Hematopoietic multipotent progenitor cell treated with erythropoietin and hydrocortisone succinate and interleukin-3 and kit ligand, for 15 days (in vitro differentiated cells): ENCODE results near the gene CAPN7.

ENCODE experiments used
- DNase-seq: peaks from one replicate; pipeline ENCODE4 v3.0.0-alpha.2; 2015; ENCODE audit warnings: low spot score

Gene CAPN7

GRCh38 chr3:15246186-15246585 is 40.1 kb downstream of the CAPN7 start:
- no peak for DNase-seq

GRCh38 chr3:15253023-15253697 is 47.1 kb downstream of the CAPN7 start:
- DNase-seq: no peak

- DNase-seq: no peak
Observed at GRCh38 chr3:15255215-15255614, 49.2 kb downstream of the CAPN7 start.

DNA sequence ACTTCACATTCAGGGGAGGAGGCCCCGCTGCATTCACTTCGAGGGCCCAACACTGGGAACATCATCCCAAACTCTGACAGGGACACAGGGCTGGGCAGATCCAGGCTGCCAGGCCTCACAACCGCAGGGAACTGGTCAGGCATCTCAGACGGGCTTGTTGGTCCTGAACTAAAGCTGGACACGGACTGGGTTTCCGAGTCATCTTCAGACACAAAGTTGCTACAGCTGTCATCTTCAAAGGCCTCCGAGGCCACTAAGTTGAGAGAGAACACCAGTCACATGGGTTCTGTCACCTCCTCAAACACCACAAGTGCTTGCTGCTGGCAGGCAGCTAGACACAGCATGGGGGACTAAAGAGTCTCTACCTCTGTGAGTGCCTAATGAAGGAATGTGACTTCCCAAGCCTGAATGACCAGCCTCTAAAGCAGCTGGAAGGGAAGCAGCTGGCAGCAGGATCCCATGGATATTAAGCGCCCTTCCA is 50.9 kb downstream of the CAPN7 start:
- DNase-seq: no peak

GRCh38 chr3:15258720-15259119 is 52.7 kb downstream of the CAPN7 start:
- DNase-seq: no peak

GRCh38 chr3:15260531-15260930 is 54.5 kb downstream of the CAPN7 start:
- no peak for DNase-seq

- no peak for DNase-seq
Observed at GRCh38 chr3:15261274-15261673, 55.2 kb downstream of the CAPN7 start.

- DNase-seq: no peak
Observed at GRCh38 chr3:15262021-15262420, 56.0 kb downstream of the CAPN7 start.

- DNase-seq: no peak
Observed at GRCh38 chr3:15263120-15263519, 57.1 kb downstream of the CAPN7 start.

DNA sequence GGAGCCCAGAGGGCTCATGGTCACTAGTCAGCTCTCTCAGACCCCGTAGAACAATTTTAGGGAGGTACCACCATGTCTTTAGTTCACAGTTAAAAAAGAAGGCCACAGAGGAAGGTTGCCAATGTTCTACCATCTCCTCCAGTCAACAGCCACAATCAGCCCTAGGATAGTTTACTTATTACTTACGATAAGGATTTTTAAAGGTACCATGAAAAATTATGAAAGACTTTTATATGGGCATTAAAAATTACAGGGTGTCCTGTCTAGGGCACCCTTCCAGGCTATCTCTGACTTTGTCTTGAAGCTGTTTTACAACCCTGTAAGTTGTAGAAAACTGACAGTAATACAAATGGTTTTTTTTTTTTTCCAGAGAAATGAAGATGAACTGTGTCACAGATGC is 57.9 kb downstream of the CAPN7 start:
- no peak for DNase-seq

DNA sequence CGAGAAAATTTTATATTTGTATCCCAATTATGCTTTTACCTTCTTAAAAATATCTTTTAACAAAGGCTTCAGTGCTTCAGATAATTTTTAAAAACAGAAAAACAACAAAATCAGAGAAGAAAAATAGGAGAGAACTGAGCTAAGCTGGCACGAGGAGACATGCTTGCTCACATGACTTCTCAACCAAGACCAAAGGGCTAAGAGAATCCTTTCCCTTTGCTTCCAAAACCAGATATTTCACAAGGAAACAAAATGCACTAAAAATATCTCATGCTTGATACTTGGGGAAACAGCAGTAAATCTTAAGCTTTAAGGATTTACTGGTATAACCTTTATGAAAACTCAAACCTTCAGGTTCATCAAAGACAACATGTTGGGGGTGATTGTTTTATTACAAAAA is 58.4 kb downstream of the CAPN7 start:
- no peak for DNase-seq

DNA sequence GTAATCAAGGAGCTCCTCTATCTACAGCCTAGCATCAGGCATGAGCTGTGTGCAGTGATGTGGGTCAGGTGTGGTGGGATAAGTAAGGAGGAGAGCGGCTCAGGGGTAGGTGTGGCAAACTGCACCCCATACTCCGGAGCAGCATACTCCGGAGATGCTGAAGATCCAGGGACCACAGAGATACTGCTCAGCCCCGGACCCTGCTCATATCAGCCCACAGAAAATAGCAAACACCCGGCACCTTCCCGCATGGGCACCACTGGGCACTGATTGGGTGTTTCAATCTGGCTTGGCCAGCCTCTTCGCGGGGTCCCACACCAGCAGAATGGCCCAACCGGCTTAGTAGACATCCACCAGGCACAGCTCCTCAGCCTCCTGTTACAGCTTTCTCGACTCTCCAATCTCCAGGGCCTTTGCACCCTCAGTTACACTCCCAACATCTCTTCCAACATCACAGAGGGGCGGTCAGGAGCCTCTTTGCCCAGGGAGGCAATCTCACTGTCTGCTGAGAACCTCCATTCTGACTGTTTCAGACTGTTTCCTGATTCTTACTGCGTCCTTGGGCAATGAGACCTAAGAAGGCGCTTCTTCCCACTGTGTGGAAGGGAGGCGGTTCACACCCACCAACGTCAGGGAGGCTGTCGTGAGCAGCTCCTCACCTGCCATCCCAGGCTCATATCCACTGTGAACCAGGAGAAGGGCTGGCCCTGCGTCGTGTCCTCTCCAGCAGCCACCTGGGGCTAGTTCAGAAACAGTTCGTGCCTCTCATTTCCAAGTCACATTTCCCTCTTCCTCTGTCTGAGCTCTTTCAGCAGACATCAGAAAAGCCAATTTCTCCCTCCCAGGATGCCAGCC is 59.8 kb downstream of the CAPN7 start:
- no peak for DNase-seq

DNA sequence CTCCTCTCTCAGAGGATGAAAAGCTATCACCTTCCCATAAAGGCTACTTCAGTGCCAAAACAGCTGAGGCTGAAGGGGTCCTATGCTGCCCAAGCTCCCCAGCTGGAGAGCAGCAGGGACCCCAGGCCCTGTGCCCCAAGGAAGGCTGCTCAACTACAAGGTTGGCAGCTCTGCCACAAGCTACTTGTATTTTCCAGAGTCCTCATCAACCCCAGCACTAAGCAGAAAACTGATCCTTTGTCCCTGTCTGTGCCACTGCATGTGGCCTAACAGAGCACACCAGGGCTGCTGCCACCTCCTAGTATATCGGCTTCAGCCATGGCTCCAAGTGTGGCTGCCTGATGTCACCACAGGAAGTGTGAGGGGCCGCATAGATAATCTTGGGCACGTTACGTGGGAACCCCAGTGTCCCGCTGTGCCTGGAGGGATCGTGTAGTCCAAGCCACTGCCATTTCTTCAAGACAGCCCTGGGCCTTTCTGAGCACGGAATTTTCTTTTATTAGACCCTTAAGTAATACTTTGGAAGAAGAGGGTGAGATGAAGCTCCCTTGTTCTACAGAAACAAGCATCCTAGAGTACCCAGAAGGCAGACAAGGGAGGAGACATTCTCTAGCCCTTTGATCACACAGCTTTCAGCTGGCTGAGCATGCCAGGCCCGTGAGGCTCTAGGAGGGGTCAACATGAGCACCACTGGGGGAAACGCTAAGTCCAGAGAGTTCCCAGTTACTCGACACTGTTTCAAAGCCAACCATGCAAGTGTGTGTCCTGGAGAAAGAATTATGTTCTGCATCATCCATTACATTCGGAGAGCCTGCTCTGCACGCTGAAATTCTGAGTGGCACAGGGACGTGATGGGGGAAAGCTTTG is 60.7 kb downstream of the CAPN7 start:
- no peak for DNase-seq

DNA sequence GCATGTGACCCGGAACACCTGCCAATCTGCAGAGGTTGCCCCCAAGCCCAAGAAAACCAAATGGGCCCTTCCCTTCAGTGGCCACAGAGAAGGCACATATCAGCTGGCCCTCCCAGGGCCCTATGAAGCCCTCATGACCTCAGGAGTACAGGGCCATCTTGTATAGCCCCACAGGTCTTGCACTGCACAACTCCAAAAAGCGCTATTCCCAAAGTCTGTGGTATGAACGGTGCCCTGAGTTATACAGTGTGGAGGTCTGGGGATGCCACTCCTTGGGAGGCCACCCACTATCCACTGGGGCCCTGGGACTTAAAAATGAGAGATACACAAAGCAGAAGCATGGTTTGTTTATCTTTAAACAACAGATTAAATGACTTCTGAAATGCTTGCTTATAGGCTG is 61.5 kb downstream of the CAPN7 start:
- no peak for DNase-seq

DNA sequence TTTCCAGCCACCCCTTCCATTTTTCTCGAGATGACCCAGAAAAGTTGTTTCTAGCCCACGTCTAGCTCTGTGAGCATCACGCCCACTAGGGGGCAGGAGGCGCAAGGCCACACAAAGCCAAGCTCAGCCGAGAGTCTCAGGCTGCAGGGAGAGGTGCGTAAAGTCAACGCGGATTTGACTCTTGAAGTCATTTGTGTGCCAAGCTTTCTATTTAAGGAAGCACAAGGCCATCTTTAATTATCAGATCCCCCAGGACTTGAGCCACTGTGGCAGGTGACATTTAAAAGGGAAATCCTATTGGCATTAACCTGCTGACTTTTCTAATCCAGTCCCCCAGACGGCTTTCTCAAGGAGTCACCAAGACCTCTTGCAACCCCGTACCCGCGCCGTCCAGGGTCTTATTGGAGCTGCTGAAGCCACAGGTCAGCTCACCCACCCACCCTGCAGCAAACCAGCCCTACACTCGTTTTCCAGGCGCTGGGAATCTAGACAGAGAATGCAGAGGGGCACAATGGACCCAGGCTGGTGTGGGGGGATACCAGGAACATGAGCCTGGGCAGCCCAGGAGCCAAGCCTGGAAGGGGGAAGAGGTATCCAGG is 62.1 kb downstream of the CAPN7 start:
- peak; percentile 81 for DNase-seq

DNA sequence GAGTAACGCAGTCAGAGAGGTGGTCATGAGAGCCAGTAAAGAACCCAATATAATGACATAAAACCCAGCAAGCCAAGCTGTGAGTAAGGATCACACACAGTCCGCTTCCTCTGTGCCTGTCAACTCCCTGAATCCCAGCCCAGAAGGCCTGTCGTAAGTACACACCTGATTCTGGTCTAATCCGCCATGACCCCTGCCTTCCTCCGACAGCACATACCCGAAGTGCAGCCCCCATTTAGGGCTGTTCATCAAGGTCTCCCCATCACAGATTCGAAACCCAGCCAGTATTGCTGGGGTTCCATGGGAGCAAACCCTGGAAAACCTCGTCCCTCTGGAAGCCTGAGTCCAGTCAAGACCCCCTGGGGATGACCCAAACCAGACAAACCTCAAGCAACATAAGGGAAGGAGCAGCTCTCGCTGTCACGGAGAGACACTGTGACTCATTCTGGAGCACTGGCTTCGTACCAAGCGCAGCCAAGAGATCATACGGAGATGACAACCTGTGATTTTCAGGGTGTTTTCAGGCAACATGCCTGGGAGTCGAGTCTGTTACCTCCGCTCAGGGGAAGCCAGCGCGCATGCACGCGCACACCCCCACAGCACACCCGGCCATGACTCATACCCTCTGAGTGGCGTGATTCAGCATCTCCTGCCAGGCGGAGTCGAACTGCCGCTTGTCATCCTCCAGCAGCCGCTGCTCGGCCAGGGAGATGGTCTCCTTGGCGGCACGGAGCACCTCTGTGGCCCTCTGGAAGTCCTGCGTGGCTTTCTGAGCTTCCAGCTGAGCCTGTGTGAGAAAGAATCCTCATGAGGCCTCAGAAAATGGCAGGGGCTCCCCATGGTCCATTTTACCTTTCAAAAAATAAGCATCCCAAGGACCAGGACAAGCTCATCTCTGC is 63.3 kb downstream of the CAPN7 start:
- peak; percentile 93 for DNase-seq

DNA sequence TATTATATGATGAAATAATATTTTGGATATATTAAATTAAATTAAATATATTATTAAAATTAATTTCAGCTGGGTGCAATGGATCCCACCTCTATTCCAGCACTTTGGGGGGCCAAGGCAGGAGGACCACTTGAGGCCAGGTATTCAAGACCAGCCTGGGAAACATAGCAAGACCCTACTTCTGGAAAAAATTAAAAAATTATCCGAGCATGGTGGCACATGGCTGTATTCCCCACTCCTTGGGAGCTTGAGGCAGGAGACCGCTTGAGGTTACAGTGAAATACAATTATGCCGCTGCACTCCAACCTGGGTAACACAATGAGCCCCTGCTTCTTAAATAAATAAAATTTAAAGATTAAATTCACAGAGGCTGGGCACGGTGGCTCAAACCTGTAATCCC is 65.0 kb downstream of the CAPN7 start:
- no peak for DNase-seq

- DNase-seq: no peak
Observed at GRCh38 chr3:15271785-15272381, 65.8 kb downstream of the CAPN7 start.

- DNase-seq: no peak
Observed at GRCh38 chr3:15272426-15273196, 66.6 kb downstream of the CAPN7 start.

DNA sequence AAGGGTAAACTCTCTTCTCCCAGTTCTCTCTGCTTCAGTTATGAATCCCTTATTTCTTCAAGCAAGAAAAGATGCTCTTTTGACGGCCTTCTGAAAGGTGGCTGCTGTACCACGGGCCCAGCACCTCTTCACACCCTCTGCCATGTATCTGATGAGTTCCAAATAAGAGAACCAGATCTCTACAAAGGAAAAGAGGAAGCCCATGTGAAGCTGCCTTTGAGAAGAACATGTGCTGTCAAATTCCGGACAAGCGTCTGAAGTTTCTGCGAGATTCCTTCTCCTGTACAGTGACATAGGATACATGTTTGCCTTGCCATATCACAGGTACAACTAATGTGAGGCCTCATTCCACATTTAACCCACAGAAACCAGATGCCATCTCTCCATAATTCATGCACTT is 67.2 kb downstream of the CAPN7 start:
- DNase-seq: no peak
